NCI-H2227 (cell line): ENCODE results near the gene NPC1L1.
A peak's percentile ranks its signal among the peaks of the same experiment; 100 is the strongest.

Source experiments
- DNase-seq: peaks from one replicate; lab custom pipeline; 2025; ENCODE audit not compliant: unreplicated experiment; lab: John Stamatoyannopoulos, UW

The NPC1L1 gene, protein sequence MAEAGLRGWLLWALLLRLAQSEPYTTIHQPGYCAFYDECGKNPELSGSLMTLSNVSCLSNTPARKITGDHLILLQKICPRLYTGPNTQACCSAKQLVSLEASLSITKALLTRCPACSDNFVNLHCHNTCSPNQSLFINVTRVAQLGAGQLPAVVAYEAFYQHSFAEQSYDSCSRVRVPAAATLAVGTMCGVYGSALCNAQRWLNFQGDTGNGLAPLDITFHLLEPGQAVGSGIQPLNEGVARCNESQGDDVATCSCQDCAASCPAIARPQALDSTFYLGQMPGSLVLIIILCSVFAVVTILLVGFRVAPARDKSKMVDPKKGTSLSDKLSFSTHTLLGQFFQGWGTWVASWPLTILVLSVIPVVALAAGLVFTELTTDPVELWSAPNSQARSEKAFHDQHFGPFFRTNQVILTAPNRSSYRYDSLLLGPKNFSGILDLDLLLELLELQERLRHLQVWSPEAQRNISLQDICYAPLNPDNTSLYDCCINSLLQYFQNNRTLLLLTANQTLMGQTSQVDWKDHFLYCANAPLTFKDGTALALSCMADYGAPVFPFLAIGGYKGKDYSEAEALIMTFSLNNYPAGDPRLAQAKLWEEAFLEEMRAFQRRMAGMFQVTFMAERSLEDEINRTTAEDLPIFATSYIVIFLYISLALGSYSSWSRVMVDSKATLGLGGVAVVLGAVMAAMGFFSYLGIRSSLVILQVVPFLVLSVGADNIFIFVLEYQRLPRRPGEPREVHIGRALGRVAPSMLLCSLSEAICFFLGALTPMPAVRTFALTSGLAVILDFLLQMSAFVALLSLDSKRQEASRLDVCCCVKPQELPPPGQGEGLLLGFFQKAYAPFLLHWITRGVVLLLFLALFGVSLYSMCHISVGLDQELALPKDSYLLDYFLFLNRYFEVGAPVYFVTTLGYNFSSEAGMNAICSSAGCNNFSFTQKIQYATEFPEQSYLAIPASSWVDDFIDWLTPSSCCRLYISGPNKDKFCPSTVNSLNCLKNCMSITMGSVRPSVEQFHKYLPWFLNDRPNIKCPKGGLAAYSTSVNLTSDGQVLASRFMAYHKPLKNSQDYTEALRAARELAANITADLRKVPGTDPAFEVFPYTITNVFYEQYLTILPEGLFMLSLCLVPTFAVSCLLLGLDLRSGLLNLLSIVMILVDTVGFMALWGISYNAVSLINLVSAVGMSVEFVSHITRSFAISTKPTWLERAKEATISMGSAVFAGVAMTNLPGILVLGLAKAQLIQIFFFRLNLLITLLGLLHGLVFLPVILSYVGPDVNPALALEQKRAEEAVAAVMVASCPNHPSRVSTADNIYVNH (N-terminal part only)

DNA sequence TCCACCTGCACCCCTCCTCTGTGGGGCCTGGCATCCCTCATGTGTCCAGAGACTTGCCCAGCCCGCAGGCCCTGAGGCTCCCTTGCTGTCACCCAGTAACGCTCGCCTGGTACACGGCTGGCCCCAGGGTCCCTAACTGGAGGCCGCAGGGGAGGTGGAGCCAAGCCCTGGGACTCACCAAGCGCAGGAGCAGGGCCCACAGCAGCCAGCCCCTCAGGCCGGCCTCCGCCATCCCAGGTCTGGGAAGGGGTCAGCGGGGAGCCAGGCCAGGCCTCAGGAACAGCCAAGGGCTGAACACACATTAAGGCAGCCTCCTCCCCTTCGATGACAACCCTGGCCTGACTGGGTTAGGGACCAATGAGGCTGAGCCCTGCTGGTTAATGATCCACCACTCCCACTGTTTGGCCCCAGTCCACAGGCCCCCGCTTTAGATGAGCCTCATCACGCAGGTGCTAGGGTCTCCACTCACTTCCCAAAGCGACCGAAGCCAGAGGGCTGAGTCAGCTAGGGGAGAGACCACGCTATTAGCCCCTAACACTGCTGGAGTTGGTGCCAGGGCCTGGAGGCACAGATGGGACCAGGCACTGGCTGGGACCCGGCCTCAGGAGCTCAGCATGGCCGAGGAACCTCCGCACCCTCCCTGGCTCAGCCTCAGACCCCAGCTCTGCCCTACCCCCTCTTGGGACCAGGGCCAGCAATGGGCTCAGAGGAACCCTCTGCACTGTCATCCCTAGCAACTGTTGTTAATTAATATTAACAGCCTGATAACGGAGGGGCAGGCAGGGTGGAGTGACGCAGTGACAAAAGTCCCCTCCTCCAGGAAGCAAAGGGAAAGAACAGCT lies at the start of gene NPC1L1:
Gene NPC1L1 (minus strand): TSS at position 303 of the 842 bp plus-strand sequence. CDS start 71 bp downstream, at position 232.
- DNase-seq = no peak

DNA sequence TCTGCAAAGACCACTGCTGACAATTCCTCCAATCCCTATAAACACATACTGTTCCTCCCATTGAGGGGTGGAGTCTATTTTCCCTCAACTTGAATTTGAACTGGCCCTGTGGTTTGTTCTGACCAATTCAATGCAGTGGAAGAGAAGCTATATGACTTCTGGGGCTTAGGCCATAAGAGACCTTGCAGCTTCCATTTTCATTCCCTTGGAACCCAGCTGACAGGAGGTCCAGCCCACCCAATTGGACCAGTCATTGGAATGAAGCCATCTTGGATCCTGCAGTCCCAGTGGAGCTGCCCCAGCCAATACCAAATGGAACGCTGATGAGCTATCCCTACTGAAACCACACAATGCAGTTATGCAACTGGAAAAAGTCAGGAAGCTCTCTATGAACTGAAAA lies 49.8 kb upstream of the NPC1L1 start:
- no peak for DNase-seq

DNA sequence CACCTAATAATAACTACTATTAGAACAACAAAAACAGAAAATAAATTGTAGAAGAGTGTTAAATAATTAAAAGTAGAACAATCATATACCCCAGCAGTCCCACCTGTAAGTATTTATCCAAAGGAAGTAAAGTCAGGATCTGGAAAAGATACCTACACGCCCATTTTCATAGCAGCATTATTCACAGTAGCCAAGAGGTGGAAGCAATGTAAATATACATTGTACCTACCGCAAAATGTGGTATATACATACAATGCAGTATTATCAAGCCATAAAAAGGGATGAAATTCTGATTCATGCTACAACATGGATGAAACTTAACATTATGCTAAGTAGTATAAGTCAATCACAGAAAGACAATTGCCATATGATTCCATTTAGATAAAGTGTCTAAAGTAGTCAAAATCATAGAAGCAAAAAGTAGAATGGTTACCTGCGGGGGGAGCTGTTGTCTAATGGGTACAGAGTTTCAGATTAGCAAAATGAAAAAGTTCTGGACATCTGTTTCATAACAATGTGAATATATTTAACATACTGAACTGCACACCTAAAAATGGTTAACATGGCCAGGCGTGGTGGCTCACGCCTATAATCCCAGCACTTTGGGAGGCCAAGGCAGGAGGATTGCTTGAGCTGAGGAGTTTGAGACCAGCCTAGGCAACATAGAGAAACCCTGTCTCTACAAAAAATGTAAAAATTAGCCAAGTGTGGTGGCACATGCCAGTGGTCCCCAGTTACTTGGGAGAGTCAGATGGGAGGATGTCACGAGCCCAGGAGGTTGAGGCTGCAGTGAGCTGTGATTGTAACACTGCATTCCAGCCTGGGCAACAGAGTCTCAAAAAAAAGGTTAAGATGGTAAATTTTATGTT lies 46.9 kb upstream of the NPC1L1 start:
- DNase-seq = no peak

DNA sequence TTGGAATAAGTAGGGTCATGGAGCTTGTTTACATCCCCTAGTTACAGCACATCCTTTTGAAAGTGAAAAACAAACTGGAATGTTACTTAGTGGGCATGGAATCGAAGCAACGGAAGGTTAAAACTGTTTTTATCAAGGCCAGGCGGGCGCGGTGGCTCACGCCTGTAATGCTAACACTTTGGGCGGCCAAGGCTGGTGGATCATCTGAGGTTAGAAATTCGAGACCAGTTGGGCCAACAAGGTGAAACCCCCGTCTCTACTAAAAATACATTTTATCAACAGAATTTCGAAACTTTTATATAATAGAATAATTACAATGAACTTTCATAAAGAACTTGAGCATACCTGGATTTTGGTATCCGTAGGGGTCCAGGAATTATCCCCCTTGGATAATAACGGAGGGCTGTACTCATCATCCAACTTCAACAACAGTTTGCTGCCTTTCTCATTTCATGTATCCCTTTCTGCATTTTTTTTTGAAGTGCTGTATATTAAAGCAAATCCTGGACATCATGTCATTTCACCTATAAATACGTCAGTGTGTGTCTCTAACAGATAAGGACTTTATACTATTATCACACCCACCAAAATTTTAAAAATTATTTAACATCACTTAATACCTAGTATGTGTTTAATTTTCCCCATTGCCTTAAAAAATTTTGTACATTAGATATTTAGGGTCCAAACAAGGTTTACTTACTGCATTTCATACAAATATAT lies 42.2 kb upstream of the NPC1L1 start:
- no peak for DNase-seq

DNA sequence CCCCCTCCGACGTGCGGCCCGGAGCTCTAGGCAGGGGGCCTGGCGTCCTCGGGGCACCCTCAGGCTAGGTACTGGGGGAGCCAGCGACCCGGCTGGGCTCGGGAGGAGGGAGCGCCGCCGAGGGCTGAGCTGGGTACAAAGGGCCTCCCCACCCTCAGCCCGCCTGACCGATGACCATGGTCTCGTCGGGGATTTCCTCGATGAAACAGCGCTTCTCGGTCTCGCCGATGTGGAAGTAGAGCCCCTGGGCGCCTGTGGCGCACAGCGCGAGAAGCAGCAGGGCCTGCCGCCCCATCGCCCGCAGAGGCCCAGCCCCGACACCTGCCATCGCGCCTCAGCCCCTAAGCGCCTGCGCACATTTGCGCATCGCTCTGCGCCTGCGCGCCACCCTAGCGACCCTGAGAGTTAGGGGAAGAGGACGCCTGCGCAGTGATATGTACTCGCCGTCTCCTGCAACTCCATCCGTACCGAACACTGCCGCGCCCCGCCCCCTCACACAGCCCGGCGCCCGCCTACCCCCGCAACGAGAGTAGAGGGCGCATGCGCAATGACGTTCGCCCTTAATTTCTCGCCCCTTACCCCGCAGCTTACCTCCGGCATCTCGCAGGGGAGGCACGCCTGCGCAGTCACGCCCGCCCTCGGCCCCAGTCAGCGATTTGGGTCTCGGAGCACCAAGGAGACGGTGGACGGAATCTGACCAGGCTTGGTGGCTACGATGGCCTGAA lies 40.9 kb upstream of the NPC1L1 start, which contains the start of gene TMED4:
Gene TMED4 (minus strand): TSS at position 353 of the 725 bp plus-strand sequence. CDS start 25 bp downstream, at position 328.
- DNase-seq = peak; percentile 98

DNA sequence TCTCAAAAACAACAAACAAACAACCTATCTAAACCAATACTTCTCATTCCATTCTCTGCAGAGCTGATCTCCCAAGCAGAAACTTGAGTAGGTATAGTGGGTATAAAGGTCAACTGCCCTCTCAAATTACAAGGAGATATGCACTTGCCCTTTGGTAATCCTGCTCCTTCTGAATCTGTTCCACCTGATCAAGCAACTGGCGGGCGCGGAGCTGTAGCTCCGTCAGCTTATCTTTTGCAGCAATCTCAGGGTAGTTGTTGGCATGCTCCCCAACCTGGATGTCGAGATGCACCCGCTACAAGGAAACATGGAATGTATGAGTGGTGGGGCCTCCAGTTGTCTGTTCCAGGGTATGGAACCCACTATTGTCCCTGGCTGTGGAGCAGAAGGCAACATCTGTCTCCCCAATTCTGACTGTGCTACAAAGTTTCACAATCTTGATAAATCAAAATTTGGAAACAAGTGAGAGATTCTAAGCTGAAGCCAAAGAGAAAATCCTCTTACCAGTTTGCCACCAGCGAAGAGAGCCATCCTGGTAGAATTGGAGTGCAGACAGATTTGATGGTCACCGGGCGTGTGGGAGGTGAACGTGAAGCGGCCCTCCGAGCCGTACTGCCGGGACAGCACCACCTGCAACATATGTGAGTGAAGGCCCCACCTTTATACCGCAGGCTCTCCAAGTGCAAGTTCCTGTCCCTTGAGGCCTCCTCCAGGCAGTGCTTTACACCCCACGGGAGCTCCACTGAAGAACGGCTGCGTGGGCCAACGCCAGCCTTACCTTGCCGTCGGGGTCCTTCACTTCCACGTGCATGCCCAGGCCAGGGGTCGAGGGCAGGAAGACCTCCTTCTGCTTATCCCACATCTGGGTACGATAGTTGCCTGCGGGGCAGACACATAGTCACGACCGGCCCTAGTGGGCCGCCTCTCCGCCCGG lies 40.1 kb upstream of the NPC1L1 start:
- no peak for DNase-seq

DNA sequence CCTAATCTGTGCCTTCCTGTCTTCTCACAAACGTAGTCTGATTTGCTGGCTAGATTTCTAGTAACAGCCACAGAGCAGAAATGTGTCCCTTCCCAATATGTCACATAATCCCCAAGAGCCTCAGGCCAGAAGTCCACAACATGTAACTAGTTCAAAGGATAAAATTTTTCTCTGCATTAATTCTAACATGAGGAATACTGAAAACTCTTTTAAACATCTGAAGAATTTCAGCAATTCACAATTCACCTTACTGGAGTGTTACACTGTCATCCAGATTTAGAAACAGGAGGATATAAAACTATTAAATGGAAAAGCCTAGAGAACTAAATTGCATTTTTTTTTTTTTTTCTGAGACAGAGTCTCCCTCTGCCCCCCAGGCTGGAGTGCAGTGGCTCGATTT lies 35.1 kb upstream of the NPC1L1 start:
- DNase-seq = no peak

DNA sequence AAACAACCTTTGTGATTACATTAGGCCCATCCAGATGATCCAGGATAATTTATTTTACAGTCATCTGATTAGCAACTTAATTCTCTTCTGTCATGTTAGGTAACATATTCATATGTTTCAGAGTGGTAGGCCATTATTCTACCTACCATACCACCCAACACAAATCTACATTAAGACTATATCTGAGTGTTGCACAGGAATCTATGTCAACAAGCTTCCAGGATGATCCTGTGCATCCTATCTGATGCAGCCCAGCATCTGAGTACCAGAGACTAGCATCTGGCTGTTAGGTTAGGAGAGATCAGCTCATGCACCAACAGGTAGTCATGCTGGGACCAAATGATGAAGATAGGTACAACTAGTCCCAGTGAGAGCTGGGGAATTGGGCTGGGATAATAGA lies 33.9 kb upstream of the NPC1L1 start:
- DNase-seq = no peak

DNA sequence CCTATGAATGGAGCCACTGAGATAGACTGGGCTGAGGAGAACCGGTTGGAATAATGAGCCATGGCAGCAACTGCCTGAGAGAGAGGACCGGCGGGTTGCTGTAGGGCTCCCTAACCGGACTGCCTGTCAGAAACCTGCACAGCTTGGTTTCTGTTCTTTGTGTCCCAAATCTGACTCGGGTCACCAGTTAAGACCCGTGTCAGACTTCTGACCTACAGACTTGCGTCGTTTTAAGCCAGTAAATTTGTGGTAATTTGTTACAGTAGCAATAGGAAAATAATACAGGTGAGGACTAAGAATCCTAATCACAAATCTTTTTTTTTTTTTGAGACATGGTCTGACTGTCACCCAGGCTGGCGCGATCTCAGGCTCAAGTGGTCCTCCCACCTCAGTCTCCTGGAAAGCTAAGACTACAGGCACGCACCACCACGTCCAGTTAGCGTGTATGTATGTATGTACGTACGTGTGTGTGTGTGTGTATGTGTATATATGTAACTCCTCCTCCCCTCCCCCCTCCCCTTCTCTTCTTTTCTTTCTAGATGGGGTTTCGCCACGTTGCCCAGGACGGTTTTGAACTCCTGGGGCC lies 33.2 kb upstream of the NPC1L1 start:
- peak; percentile 54 for DNase-seq

DNA sequence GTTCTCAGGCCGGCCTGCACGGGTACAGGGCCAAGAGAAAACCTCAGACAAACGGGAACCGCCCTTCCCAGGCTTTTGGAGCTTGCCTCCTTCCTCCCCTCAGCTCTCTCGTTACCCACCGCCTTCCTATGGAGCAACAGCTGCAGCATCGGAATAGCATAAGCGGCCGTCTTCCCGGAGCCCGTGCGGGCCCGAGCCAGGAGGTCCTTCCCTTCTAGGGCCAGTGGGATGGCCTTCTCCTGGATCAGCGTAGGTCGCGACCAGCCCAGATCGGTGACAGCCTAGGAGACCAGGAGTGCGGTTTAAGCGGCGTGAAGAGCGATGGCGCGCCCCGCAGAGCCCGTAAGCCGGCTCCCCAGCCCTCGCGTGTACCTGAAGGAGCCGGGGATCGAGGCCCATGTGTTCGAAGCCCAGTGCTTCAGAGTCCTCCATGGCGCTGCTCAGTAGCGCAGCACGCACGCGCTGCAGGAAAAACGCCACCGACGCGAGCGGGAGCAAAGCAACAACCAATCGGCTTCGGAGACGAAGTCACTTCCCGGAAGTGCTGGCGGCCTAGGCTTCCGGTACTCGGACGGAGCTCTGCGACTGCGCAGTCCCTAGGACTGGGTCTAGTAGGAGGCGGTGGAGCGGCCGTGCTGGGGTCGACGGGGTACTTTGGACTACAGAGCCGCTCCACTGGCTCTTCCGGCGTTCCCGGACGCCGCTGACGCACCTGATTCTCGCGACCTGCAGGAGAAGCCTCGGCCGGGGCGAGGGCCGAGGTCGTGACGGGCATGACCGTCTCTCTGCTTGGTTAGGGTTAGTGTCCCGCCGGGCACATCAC lies 32.5 kb upstream of the NPC1L1 start, which contains the start of gene DDX56:
Gene DDX56 (minus strand): TSS at position 445 of the 823 bp plus-strand sequence. CDS start 13 bp downstream, at position 432.
- peak; percentile 95 for DNase-seq

DNA sequence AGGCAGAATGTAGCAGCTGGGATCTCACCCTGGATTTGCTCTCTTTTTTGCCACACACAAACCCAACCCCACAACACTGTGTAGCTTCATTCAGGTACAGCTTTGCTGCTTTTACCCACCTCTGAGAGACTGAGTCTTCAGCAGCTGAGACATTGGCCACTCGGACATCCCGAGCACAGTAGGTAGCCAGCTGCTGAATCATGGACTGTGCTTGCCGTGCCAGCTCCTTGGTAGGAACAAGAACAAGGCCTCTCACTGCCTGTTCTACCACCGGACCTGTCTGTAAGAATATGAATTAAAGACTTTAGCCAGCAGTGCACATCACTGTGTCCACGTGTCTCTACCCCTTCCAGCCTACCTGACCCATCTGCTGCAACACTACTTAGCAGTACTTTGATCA lies 31.6 kb upstream of the NPC1L1 start:
- no peak for DNase-seq

DNA sequence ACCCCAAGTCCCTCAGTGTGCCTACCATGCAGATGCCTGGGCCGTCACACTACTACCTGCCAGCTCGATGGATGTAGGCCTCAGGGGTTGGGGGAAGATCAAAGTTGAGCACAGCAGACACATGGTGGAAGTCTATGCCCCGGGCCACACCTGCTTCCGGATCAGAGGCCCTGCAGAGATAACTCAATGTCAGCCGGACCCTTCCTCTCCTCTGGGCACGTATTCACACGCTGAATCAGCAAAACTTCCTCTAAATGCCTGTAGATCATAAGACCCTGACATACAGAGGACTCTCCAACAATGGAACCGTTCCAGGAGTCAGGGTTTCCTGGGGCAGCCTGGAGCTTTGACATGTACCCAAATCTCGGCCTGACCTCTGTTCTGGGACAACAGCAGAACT lies 28.8 kb upstream of the NPC1L1 start:
- no peak for DNase-seq

DNA sequence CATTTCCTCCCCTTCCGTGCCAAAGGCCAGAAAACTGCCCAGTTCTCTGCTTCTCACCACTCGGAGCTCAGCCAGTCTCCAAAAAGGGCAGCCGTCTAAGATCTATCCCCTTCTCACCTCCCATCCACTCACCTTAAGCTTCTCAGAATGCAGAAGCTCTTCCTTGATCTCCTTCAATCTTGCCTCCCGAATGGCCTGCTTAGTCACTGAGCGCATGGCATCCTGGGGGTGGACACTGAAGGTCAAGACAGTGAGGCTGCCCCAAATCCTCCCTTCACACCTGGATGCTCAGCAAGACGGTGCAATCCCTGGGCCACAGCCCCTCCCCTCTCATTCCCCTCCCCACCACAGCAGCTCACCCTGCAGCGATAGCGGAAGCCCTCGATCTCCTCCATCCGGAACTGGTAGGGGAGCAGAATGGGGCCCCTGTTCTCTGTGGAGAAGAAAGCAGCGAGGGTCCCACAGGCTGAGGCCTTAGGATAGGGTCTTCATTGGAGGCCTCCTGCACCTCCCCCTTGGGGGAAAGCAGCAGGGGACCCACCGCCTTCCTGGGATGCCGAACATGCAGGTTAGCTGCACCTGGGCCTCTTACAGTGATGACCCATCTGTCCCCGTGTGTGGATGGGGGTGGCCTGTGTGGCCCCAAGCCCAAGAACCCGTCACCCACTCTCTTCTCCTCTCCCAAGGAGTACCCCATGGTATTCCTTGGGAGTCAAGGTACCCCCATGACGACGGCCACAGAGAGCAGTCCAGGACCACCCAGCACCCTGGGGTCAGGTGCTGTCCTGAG lies 27.8 kb upstream of the NPC1L1 start:
- DNase-seq = no peak

DNA sequence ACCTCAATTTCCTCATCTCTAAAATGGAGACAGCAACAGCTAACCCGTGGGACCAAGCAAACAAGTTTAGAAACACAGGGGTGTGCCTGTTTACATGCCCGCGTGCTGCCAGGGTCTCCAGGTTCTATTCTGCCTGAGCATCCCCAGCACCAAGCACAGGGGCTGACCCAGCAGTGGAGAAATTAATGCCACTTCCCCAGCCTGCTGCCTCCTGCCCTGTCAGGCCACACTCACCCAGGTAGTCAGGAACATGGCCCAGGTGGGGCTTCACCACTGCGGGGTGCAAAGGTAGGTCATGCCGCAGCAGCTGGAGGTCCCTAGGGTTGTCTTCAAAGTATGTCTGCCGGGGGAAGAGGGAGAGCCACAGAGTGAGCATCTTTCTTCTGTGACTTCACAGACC lies 26.8 kb upstream of the NPC1L1 start:
- DNase-seq = no peak

DNA sequence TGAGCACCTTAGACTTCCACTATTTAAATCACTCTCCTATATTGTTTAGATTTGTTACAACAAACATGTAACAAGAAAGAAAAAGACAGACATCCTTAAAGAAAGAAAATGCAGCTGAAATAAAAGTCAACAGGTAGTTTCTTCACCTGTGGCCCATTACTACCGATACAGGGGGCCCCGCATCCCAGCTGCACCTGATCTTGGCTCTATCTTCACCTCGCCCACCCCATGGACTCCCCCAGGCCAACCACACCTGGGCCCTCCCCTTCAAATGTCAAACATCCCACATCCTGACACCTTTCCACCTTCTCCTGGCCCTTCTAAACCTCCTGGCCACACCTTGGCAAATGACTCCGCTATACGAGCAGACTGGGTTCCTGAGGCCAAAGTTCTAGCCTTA lies 25.6 kb upstream of the NPC1L1 start:
- DNase-seq = no peak
